NB4 (cell line): ENCODE data around the gene ZFYVE28.
A peak's percentile ranks its signal among the peaks of the same experiment; 100 is the strongest.

Experiments used
- DNase-seq: peaks from one replicate; pipeline ENCODE4 v3.0.0; 2010; ENCODE audit warnings: low read depth
- H3K4me3 ChIP-seq: one replicate; pipeline ENCODE4 v1.5.1; 2011; ENCODE audit warnings: mild to moderate bottlenecking, low read depth, low read length, moderate library complexity
- MYC ChIP-seq: IDR thresholded peaks from 2 replicates; pipeline ENCODE4 v1.6.1; 2011; ENCODE audit warnings: low read depth, low read length
- POLR2A ChIP-seq: IDR thresholded peaks from 2 replicates; pipeline ENCODE4 v1.6.1; 2011; ENCODE audit warnings: mild to moderate bottlenecking; ENCODE audit not compliant: insufficient read length; ENCODE audit errors: extremely low read depth
- TF ChIP-seq, protein P1 (sequence below): IDR thresholded peaks from 2 replicates; pipeline ENCODE4 v1.6.1; 2011; ENCODE audit warnings: low read depth, low read length
- TF ChIP-seq, protein P2 (sequence below): IDR thresholded peaks from one replicate; pipeline ENCODE4 v1.5.1; 2012; ENCODE audit warnings: low read depth, low read length

Gene ZFYVE28

DNA sequence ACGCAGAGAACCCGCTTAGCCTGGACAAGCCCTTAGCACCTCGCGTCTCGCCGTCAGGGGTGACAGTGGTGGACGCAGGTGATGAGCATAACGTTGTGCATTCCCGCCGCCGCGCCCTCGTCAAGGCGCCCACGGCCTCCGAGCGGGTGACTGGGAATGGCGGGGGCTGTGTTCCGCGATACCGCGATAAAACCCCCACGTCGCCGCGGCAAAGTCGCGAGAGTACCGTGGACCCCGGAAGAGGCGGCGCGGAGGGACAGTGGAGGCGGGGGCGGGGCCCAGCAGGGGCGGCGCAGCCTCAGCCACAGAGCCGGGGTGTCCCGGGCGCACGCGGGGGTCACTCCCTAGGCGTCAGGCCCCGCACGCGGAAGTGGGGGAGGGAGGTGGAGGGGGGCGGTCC, 53.8 kb downstream of the ZFYVE28 start:
- DNase-seq, result no peak
- TF ChIP-seq, protein P1, sequence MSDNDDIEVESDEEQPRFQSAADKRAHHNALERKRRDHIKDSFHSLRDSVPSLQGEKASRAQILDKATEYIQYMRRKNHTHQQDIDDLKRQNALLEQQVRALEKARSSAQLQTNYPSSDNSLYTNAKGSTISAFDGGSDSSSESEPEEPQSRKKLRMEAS, result no peak
- TF ChIP-seq, protein P2, sequence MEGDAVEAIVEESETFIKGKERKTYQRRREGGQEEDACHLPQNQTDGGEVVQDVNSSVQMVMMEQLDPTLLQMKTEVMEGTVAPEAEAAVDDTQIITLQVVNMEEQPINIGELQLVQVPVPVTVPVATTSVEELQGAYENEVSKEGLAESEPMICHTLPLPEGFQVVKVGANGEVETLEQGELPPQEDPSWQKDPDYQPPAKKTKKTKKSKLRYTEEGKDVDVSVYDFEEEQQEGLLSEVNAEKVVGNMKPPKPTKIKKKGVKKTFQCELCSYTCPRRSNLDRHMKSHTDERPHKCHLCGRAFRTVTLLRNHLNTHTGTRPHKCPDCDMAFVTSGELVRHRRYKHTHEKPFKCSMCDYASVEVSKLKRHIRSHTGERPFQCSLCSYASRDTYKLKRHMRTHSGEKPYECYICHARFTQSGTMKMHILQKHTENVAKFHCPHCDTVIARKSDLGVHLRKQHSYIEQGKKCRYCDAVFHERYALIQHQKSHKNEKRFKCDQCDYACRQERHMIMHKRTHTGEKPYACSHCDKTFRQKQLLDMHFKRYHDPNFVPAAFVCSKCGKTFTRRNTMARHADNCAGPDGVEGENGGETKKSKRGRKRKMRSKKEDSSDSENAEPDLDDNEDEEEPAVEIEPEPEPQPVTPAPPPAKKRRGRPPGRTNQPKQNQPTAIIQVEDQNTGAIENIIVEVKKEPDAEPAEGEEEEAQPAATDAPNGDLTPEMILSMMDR, result no peak
- no peak overlapping the region for H3K4me3 ChIP-seq

DNA sequence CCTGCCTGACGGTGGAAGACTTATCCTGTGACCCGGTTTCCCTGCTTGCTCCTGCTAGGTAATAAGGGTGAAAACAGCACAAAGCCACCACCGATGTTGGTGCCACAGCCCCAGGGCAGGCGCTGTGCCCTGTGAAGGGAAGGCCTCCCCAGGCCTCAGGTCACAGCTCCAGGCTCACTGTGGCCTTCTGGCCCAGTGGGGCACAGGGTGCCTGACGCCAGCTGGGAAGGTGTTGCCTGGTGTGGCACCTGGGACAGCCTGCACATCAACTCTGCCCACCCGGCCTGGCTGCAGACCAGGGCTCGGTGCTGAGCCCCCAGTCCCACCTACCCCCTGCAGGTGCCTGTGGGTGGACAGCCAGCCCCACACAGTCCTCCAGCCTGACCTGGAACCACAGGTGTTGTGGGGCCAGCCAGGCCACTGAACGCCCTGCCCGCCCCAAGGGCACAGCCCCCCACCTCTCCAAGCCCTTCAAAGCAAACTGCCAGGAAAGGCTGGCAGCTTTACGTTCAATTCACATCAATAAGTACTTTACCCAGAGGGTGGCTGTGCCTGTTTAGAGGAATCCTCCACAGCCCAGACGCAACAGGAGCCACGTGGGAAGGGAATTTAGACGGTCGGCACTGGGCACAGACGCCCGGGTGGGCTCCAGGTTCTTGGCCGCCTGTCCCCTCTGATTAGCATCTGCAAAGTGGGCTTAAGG, 54.3 kb downstream of the ZFYVE28 start:
- DNase-seq, result no peak
- H3K4me3 ChIP-seq, result no peak overlapping the region
- TF ChIP-seq, protein P1, result no peak
- TF ChIP-seq POLR2A (no peak), MYC (no peak)
- TF ChIP-seq, protein P2, result no peak

DNA sequence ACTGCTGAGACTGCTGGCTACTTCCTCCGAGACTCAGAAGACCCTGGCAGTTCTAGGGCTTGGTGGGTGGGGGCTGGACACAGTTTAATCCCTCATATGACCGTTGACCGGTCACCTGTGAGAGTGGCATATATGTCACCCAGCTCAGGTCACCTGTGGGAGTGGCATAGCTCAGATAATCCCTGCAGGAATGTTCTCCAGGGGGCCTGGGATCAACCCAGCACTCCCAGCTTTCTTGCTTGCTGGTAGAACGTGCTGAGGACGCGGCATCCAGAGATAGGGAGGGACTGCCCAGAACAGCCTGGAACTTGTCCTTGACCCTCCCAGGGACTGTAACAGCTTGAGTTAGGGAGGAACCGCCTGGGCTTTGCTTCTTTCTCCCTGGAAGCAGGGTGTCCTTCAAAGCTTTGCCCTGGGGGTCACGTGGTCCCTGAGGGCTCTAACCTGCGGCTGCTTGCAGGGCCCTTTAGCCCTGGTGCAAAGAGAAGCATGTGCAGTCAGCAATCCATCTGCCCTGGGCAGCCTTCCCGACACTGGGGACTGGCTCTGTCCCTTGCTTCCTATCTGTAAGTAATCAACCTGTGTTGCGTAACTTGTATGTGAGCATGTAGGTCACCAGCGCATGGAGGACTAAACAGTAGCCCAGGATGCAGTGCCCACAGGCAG, 55.3 kb downstream of the ZFYVE28 start:
- DNase-seq, result peak; percentile 68
- no peak overlapping the region for H3K4me3 ChIP-seq
- TF ChIP-seq MYC (peak; percentile 33; the same call in 1 of the 2 replicates), POLR2A (no peak)

DNA sequence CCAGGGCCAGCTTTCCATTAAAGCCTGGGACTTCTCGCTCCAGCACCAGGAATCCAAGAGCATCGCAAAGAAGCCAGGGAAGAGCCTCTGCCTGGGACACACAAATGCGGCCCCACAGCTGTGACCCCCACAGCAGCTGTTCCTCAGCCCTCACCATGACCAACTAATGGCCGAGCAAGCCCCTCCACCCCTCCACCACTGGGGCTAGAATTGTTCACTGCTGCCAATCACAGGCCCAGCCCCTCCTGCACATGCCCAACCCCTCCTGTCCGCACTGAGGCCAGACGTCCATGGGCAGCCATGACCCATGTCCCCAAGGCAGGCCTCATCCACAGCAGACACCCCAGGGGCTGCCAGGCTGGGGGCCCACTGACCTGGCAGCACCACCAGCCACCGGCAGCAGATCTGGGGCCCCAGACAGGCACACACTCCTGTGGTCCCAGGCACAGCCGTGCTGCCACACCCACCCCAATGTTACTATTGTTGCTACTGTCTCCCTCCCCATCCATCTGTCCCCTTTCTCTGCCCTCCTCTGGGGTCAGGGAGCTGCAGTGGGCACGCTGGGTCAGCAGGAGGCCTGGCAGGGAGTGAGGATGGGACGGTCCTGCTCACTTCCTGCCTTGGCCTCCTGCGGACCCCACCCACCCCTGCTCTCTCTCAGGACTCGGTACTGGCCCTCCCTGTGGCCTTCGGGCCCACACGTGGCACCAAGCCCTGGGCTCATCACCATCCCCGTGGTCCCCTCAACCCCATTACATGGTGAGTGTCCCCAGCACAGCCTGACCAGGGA, 56.0 kb downstream of the ZFYVE28 start:
- no peak for DNase-seq
- H3K4me3 ChIP-seq, result no peak overlapping the region
- TF ChIP-seq, protein P1, result no peak
- TF ChIP-seq POLR2A, result no peak
- no peak for TF ChIP-seq MYC
- TF ChIP-seq, protein P2, result no peak

DNA sequence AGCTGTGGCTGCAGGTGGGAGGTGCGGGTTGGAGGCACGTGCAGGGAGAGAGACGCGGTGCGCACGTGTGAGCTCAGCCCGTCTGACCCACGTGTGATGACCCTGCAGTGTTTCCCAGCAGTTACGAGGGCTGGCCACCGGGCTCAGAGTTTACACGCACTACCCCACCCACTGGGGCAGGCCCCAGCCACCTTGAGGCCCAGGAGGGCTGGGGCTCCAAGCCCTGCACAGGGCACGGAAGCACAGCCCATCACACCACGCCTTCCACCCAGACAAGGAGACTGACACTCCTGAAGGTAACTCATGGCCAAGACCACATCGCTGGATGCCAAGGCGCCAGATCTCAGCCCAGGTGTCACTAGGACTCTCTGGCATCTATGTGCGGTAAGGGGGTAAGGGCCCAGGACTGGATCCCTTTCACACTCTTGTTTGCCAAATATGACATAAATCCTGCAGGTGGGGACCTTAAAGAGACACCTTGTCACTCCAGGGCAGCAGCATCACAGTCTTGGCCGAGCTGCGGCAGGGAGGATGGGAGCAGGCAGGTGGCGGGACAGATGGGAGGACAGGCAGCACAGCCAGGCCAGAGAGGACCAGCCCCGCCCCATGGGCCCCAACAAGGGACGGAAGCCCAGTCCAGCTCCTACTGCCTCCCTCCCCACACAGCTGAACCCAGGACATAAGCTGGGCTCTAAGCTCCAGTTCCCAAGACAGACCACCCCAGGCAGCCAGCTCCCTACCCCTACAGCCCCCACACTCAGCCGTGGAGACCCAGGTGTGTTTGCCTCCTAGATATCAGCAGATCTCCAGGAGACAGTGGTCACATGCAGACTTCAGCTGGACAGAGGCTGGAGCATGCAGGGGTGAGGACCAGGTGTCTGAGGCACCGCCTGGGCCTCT, 56.8 kb downstream of the ZFYVE28 start:
- no peak overlapping the region for H3K4me3 ChIP-seq
- DNase-seq, result no peak
- TF ChIP-seq, protein P1, result no peak

DNA sequence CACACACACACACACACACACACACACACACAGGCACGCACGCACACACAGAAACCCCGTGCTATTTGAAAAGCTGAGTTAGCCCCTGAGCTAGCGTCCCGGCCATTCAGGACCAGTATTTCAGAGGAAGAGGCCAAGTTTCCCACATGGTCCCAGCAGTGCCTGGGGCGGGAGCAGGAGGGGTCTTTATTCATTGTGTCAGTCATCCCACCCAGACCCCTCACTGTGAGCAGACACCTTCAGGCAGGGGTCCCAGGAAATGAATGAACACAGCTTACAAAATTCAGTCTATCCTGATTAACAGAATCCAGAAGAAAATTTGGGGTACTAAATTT, 58.1 kb downstream of the ZFYVE28 start:
- TF ChIP-seq, protein P1, result no peak
- TF ChIP-seq MYC (no peak), POLR2A (no peak)
- TF ChIP-seq, protein P2, result no peak
- H3K4me3 ChIP-seq, result no peak overlapping the region
- DNase-seq, result no peak
